Tibial artery (tissue), 4 donors: ENCODE data around the gene WNT7A.

Experiments used
- DNase-seq, 2 donors: peaks; one replicate each; pipeline ENCODE4 v3.0.0-alpha.2; 2019
- H3K27ac ChIP-seq, 2 donors: fragments of 200-600 bp; sonication (generic) in 1 of 2; 1 replicate in 1 of 2; 2 replicates in 1 of 2; pipeline ENCODE4 v1.5.1; 2018 to 2019; ENCODE audit warnings: mild to moderate bottlenecking in 1 of 2
- H3K27me3 ChIP-seq, 2 donors: fragments of 200-600 bp; sonication (generic) in 1 of 2; one replicate each; pipeline versions ENCODE4 v1.5.1 to v1.6.0; 2016 to 2019
- H3K36me3 ChIP-seq, 3 donors: fragments of 200-600 bp; sonication (generic) in 2 of 3; one replicate each; pipeline ENCODE4 v1.5.1; 2016 to 2019; ENCODE audit warnings: mild to moderate bottlenecking in 2 of 3
- H3K4me1 ChIP-seq, 4 donors: fragments of 200-600 bp; sonication (generic) in 2 of 4; 1 replicate in 3 of 4; 2 replicates in 1 of 4; pipeline ENCODE4 v1.5.1; 2016 to 2019
- H3K4me3 ChIP-seq, 2 donors: fragments of 200-600 bp; sonication (generic) in 1 of 2; 1 replicate in 1 of 2; 2 replicates in 1 of 2; pipeline ENCODE4 v1.5.1; 2018 to 2019; ENCODE audit warnings: mild to moderate bottlenecking in 2 of 2
- H3K9me3 ChIP-seq, 3 donors: fragments of 200-600 bp; sonication (generic) in 1 of 3; one replicate each; pipeline ENCODE4 v1.5.1; 2016 to 2019
- CTCF ChIP-seq, 2 experiments: fragments of 200-600 bp in 1 of 2; fragments of 450-650 bp in 1 of 2; IDR thresholded peaks; one replicate each; pipeline ENCODE4 v1.5.1; 2017 to 2019; ENCODE audit warnings: antibody characterized with exemption in 2 of 2, mild to moderate bottlenecking in 1 of 2, moderate library complexity in 1 of 2
- intact Hi-C: fragments of 100-400 bp; cut with DNase I; formaldehyde crosslinking; loops from one replicate; pipeline ENCODE4 v1.15.0; 2023; ENCODE audit warnings: low total_unique reads

WNT7A gene

GRCh38 chr3:13901935-13902584 lies 22.2 kb upstream of the WNT7A start:
- no peak for TF ChIP-seq CTCF (IDR thresholded peaks at IDR 0.05)
- no peak overlapping the region for H3K27ac ChIP-seq
- no peak overlapping the region for H3K4me3 ChIP-seq
- no peak for DNase-seq
- no peaks in the 10 kb centered on the region for H3K27me3 ChIP-seq
- H3K9me3 ChIP-seq = peaks cover 3 to 64% (median 22%) of the 10 kb centered on the region in 3 donors
- intact Hi-C loops = loop anchor here (10.0 kb wide), 1 partner anchor 203 kb away; no protein-coding TSS in a partner anchor
- peaks cover 0 to 43% (median 36%) of the 10 kb centered on the region in 3 donors for H3K36me3 ChIP-seq
- peaks cover 0 to under 1% (median 0%) of the 10 kb centered on the region in 4 donors for H3K4me1 ChIP-seq

- Histone ChIP-seq H3K4me1 (peaks cover 0 to 19% (median 12%) of the 10 kb centered on the region in 4 donors), H3K4me3 (no peak overlapping the region), H3K27ac (no peak overlapping the region), H3K36me3 (peaks cover 0 to 23% (median 17%) of the 10 kb centered on the region in 3 donors), H3K9me3 (peaks cover 0 to 27% (median 1%) of the 10 kb centered on the region in 3 donors), H3K27me3 (no peaks in the 10 kb centered on the region)
- DNase-seq = no peak
- TF ChIP-seq CTCF (IDR thresholded peaks at IDR 0.05) = no peak
- intact Hi-C loops = loop anchor here (5.0 to 10.0 kb wide), 5 partner anchors 229 to 746 kb away; partner anchors contain the start of genes LSM3, TMEM43 and XPC
Observed at GRCh38 chr3:13898346-13898745, 18.5 kb upstream of the WNT7A start.

- Histone ChIP-seq H3K9me3 (peaks cover 0 to 14% (median 0%) of the 10 kb centered on the region in 3 donors), H3K27ac (peak overlapping the region in 1 of 2 donors; percentile 81), H3K4me1 (peaks cover 0 to 19% (median 12%) of the 10 kb centered on the region in 4 donors), H3K4me3 (peak overlapping the region; percentile 63 to 75), H3K27me3 (no peaks in the 10 kb centered on the region), H3K36me3 (peaks cover 0 to 12% (median under 1%) of the 10 kb centered on the region in 3 donors)
- intact Hi-C loops = loop anchor here (5.0 to 10.0 kb wide), 5 partner anchors 231 to 748 kb away; partner anchors contain the start of genes LSM3, TMEM43 and XPC
- DNase-seq = peak; percentile 55 to 64
- peak; percentile 67 to 73 for TF ChIP-seq CTCF (IDR thresholded peaks at IDR 0.05)
Observed at GRCh38 chr3:13896473-13897154, 16.7 kb upstream of the WNT7A start.

- intact Hi-C loops = loop anchor here (5.0 to 10.0 kb wide), 5 partner anchors 232 to 749 kb away; partner anchors contain the start of genes LSM3, TMEM43 and XPC
- TF ChIP-seq CTCF (IDR thresholded peaks at IDR 0.05) = no peak
- DNase-seq = peak; percentile 93 to 97
- Histone ChIP-seq H3K9me3 (peaks cover 0 to 2% (median 0%) of the 10 kb centered on the region in 3 donors), H3K4me1 (peaks cover 0 to 19% (median 12%) of the 10 kb centered on the region in 4 donors), H3K27me3 (no peaks in the 10 kb centered on the region), H3K27ac (peak overlapping the region; percentile 75 to 81), H3K36me3 (peaks cover 0 to under 1% (median 0%) of the 10 kb centered on the region in 3 donors), H3K4me3 (peak overlapping the region; percentile 63 to 75)
Observed at GRCh38 chr3:13895155-13896105, 15.6 kb upstream of the WNT7A start.

- peaks cover 0 to 19% (median 12%) of the 10 kb centered on the region in 4 donors for H3K4me1 ChIP-seq
- intact Hi-C loops = loop anchor here (5.0 to 10.0 kb wide), 5 partner anchors 233 to 750 kb away; partner anchors contain the start of genes LSM3, TMEM43 and XPC
- H3K36me3 ChIP-seq = no peaks in the 10 kb centered on the region
- no peaks in the 10 kb centered on the region for H3K27me3 ChIP-seq
- H3K4me3 ChIP-seq = peak overlapping the region; percentile 63 to 75
- no peak for TF ChIP-seq CTCF (IDR thresholded peaks at IDR 0.05)
- H3K9me3 ChIP-seq = no peaks in the 10 kb centered on the region
- no peak for DNase-seq
- peak overlapping the region; percentile 75 to 81 for H3K27ac ChIP-seq
Observed at GRCh38 chr3:13894807-13895154, 14.9 kb upstream of the WNT7A start.
